Posterior cingulate gyrus (tissue), 11 donors: Measurements from ENCODE around the gene HES5.
"Not testable (repeated sequence)": the region's sequence is repeated elsewhere in the genome, so short reads cannot be mapped to it uniquely, and the experiment has no call there.

ENCODE experiments used
- DNase-seq, 10 donors: peaks; one replicate each; pipeline versions ENCODE4 v3.0.0 to v3.0.0-alpha.2; 2020 to 2021; ENCODE audit warnings: mixed read lengths in 3 of 10
- intact Hi-C: fragments of 100-400 bp; cut with DNase I; formaldehyde crosslinking; loops from one replicate; pipeline ENCODE4 v1.15.1; 2023

HES5 gene

GRCh38 chr1:2529784-2530512, at the start of gene HES5:
TSS of gene HES5 (minus strand) at chr1:2530263. CDS start at chr1:2530164, 99 bp downstream.
- peak in 4 of 10 donors; percentile 69 to 89 (median 80) for DNase-seq
- intact Hi-C loops, result loop anchor here (5.0 kb wide), 1 partner anchor 118 kb away; the partner anchor contains the start of gene PEX10

DNA sequence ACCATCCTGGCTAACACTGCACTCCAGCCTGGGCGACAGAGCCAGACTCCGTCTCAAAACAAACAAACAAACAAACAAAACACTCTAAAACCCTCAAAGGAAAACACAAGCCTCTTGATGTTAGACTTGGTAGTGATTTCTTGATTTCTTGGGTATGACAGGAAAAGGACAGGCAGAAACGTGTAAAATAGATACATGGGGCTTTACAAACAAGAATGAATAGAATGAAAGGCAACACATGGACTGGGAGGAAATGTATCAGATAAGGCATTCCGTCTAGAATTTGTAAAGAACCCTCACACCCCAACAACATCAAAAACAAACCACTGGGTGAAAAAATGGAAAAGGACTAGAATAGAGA, 48.7 kb upstream of the HES5 start:
- DNase-seq, result no peak
- intact Hi-C loops, result no loop called here

DNA sequence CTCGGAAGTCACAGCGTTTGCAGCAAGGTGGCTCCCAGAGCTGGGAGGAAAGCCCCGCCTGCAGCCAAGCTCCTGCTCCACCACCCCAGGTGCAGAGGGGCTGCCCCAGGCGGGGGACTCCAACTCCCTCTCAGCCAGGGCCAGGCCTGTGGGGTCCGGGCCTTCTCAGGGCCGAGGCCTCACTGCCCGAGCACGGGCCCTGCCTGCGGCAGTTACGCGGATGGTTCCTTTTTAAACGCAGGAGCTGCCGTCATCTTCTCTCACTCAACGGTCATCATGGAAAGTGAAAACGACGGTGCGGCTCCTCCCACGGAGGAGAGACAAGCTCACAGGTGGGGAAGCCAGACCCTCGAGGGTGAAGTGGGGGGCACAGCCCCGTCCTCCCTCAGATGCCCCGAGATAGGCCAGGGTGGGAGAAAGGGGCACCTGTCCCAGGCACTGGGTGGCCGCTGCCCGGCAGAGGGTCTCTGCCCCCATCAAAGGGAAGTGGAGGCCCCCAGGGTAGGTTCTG, 47.6 kb upstream of the HES5 start:
- intact Hi-C loops, result not testable (repeated sequence)

DNA sequence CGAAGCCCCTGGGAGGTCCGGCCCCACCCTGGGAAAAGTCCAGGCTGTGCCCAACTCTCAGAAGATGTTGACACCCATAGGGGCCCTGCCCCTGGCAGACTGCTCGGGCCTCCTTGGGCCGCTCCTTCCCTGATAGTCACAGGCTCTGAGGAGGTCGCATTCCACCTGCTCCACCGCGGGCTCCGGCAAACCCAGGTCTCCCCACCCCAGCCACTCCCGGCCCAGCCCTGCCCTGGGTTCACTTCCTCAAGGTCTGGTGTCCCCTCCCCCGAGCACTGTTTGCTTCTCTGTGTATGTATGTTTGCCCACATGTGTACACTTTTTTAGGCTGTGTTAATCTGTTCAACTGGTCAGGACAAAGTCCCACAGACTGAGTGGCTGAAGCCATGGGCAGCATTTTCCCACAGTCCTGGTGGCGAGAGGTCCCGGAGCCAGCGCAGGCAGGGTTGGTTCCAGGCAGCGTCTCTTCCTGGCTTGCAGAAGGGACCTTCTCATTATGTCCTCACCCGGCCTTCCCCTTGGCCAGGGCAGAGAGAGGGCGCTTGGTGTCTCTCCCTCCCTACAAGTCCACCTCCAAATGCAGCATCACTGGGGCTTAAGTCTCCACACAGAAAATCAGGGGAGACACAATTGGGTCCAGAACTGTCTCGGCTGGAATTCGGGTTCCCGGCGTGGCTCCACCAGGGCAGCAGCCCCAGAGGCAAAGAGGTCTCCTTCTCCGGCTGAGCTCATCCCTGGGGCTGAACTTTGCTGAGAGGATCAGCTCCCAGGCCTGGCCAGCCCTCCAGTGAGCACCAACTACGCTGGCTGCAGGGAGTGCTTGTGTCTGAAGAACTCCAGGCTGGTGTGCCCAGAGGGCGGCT, 46.0 kb upstream of the HES5 start:
- intact Hi-C loops, result no loop called here
- DNase-seq, result peak in 3 of 10 donors; percentile 55 to 75 (median 68)

More for the DNA sequence above, 47.6 kb upstream of the HES5 start:
- DNase-seq, result peak in 1 of 10 donors; percentile 47

DNA sequence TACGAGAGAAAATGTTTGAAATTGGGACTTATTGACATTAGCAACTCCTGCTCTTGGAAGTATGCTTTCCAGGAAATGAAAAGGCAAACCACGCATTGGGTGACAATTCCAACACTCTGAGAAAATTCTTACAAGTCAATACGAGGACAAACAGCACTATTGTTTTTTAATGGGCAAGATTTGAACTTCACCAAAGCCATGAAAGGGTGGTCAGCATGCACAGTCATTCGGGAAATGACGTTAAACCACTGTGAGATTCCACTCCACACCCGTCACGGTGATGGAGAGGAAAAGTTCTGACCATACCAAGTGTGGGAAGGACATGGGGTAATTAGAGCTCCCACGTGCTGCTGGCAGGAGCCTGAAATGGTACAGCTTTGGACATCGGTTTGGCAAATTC, 44.3 kb upstream of the HES5 start:
- intact Hi-C loops, result no loop called here
- no peak for DNase-seq

DNA sequence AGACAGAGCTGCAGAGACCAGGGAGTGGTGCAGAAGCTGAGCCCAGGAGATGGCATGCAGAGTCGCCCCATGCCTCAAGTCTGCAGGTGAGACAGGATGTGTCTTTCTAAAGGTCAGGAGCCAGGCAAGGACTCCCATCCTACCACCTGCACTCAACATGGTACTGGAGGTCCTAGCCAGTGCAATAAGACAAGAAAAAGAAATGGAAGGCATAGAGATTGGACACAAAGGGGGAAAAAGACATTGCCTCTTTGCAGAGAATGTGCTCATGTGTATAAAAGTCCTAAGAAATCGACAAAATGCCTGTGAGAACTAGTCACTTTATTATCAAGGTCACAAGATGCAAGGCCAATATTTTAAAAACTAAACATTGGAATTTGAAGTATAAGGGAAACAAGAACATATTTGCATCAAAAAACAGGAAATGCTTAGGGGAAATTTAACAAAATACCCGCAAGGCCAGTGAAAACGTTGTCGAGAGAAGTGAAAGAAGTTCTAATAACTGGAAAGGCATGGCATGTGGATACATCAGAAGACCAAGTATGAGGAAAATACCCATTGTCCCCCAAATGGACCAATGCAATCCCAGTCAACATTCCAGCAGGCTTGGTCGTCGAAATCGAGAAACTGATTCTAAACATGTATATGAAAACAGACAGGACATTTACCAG, 43.3 kb upstream of the HES5 start:
- no peak for DNase-seq
- intact Hi-C loops, result no loop called here

DNA sequence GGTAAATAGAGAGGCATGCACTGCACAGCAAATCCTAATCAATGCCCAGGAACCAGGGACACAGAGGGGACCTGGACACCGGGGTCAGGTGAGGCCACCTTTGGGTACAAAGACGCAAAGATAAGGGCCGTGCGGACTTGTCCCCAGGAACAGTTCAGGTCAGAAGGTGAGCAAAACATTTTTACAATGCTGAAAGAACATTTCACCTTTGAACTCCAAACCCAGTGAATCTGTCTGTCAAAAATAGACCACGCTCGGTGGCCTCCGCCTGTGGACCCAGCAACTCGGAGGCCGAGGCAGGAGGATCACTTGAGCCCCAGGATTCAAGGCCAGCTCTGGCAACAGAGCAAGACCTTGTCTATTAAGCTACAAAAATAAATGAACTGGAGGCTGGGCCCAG, 41.3 kb upstream of the HES5 start:
- intact Hi-C loops, result no loop called here
- no peak for DNase-seq

DNA sequence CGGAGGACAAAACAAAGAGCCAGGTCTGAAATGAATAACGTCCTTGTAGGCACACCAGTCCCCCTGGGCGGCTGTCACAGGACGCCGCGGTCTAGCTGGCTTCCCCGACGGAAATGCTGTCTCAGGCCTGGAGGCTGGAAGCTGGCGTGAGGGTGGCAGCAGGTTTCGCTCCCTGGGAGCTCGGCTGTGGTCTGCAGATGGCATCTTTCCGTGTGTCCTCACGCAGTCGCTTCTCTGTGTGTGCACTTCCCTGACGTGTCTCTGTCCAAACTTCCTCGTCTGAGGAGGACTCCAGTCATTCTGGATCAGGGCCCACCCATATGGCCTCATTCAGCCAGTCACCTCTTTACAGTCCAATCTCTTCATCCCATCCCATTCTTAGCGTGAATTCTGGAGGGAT, 40.3 kb upstream of the HES5 start:
- intact Hi-C loops, result no loop called here
- no peak for DNase-seq

GRCh38 chr1:2569703-2570102, 39.6 kb upstream of the HES5 start:
- intact Hi-C loops, result not testable (repeated sequence)
- peak in 1 of 10 donors; percentile 64 for DNase-seq

- intact Hi-C loops, result no loop called here
Measured at GRCh38 chr1:2569060-2569459, 39.0 kb upstream of the HES5 start.

DNA sequence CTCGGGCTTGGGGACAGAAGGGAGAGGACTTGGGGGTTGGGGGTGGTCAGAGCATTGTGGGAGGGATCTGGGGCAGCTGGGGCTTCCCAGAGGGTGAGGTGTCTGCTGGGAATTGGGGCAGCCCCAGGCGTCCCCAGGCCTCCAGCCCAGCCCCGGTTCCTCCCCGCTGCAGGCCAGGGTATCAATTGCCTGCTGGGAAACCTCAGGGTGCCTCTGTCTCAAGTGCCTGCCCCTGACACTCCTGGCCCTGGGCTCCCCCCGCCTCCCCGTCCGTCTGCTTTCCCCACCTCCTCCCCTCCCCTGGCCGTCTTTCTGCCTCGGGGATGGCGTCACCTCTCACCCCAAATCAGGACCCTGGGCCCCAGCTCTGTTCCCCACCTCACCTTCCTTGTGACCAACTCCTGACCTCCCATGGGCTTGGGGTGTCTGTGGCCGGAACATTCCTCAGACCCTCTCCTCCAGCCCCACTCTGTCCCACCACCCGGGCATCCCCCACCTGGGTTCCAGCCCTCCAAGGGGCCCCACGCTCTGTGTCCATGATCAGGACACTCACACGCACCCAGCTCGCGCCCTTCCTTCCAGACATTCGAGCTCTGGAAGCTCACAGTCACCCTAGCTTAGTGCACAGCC, 38.2 kb upstream of the HES5 start:
- intact Hi-C loops, DNase-seq: not testable (repeated sequence)

More at GRCh38 chr1:2569060-2569459, 39.0 kb upstream of the HES5 start:
- DNase-seq, result no peak

DNA sequence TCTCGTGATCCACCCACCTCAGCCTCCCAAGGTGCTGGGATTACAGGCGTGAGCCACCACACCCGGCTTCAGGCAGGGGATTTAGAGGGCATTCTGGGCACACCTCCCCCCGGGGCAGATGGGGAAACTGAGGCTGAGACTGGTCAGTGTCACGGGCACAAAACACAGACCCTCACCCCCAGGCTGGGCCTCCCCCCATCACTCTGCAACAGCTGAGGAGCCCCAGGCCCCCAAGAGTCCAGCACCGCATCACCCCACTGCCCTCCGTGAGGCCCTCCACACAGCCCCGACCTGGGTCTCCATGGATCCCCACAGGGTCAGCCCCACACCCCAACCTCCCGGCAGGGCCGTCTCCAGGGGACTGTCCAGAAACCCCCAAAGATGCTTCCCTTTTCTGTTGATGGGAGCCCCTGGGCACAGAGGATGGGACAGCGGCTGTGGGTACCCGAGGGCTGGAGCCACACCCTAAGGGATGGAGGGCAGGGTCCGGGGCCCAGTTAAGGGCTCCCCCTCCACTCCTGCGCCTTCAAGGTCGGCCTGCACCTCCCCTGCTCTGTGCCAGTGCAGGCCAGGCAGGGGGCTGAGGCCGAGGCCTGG, 37.1 kb upstream of the HES5 start:
- intact Hi-C loops, result no loop called here
- no peak for DNase-seq

- intact Hi-C loops, result no loop called here
Measured at GRCh38 chr1:2566101-2567045, 36.3 kb upstream of the HES5 start.

DNA sequence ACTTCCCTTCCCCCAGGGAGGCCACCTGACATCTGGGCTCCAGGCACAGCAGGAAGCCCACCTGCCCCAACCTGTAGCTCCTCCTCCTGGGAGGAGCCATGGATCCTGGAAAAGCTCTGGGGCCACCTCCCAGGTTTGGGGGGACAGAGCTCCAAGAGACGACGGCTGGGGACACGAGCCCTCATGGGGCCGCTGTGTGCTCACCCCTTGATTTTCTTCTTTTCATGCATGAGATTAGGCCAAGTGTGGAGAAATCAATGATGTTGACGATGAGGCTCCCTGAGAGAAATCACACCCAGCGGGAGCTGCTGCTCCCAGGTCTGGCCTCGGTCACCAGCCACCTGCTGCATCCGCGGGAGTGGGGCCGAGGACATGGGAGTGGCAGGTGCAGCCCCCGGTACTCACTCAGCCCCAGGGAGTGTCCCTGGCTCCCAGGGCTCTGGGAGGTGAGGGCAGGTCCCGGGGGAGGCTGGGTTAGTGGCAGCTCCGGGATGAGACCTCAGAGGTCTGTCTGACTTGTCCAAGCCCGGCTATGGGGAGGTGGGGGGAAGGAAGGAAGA, 34.8 kb upstream of the HES5 start:
- DNase-seq, result no peak

More at GRCh38 chr1:2566101-2567045, 36.3 kb upstream of the HES5 start:
- DNase-seq, result no peak

GRCh38 chr1:2564006-2564814, 34.1 kb upstream of the HES5 start:
- no peak for DNase-seq
- intact Hi-C loops, result no loop called here

More for the DNA sequence above, 34.8 kb upstream of the HES5 start:
- intact Hi-C loops, result no loop called here

- intact Hi-C loops, result no loop called here
- DNase-seq, result no peak
Measured at GRCh38 chr1:2563205-2563604, 33.1 kb upstream of the HES5 start.
